HepG2 (cell line): Measurements from ENCODE around the gene SKIDA1. TPM values are rescaled to one million over a fixed set of nuclear protein-coding genes. Genes with fewer than 3 reads are reported as not detected.

Experiments used
- CENPX ChIP-seq: sonication (generic); formaldehyde crosslinking; IDR thresholded peaks from 2 replicates; pipeline ENCODE4 v1.9.0; 2021; ENCODE audit warnings: mild to moderate bottlenecking, missing genetic modification reagents, moderate library complexity
- FOXC1 ChIP-seq: sonication (generic); formaldehyde crosslinking; IDR thresholded peaks from 2 replicates; pipeline ENCODE4 v1.8.0; 2022; ENCODE audit warnings: mild to moderate bottlenecking, missing genetic modification reagents, borderline replicate concordance
- FOXM1 ChIP-seq: sonication (generic); formaldehyde crosslinking; IDR thresholded peaks from 2 replicates; pipeline ENCODE4 v1.5.0; 2020; ENCODE audit warnings: missing genetic modification reagents
- HNRNPLL ChIP-seq: fragments of 200-400 bp; formaldehyde crosslinking; IDR thresholded peaks from 2 replicates; pipeline ENCODE4 v1.6.1; 2017; ENCODE audit warnings: mild to moderate bottlenecking, low read depth, low read length; ENCODE audit not compliant: poor library complexity, severe bottlenecking
- JUND ChIP-seq: sonication (generic); formaldehyde crosslinking; IDR thresholded peaks from 2 replicates; pipeline ENCODE4 v1.8.0; 2022; ENCODE audit warnings: mild to moderate bottlenecking, missing genetic modification reagents
- MEIS1 ChIP-seq: sonication (generic); formaldehyde crosslinking; IDR thresholded peaks from 2 replicates; pipeline ENCODE4 v1.9.0; 2021; ENCODE audit warnings: mild to moderate bottlenecking, missing genetic modification reagents, moderate library complexity, borderline replicate concordance
- NCOR1 ChIP-seq: fragments of 200-600 bp; sonication (generic); IDR thresholded peaks from 2 replicates; pipeline ENCODE4 v1.7.0; 2017; ENCODE audit warnings: antibody characterized with exemption, low read length, borderline replicate concordance
- REXO4 ChIP-seq: sonication (generic); formaldehyde crosslinking; IDR thresholded peaks from 2 replicates; pipeline ENCODE4 v1.8.0; 2022; ENCODE audit warnings: missing genetic modification reagents, mild to moderate bottlenecking, borderline replicate concordance
- SP140L ChIP-seq: sonication (generic); formaldehyde crosslinking; IDR thresholded peaks from 2 replicates; pipeline ENCODE4 v1.4.0; 2020; ENCODE audit warnings: missing genetic modification reagents, borderline replicate concordance
- TOE1 ChIP-seq: sonication (generic); formaldehyde crosslinking; IDR thresholded peaks from 2 replicates; pipeline ENCODE4 v1.4.0; 2020; ENCODE audit warnings: mild to moderate bottlenecking, missing genetic modification reagents
- ZBTB21 ChIP-seq: sonication (generic); formaldehyde crosslinking; IDR thresholded peaks from 2 replicates; pipeline ENCODE4 v1.4.0; 2020; ENCODE audit warnings: missing genetic modification reagents
- ZFP82 ChIP-seq: sonication (generic); formaldehyde crosslinking; IDR thresholded peaks from 2 replicates; pipeline ENCODE4 v1.5.1; 2020; ENCODE audit warnings: mild to moderate bottlenecking, missing genetic modification reagents, borderline replicate concordance
- ZNF138 ChIP-seq: sonication (generic); formaldehyde crosslinking; IDR thresholded peaks from 2 replicates; pipeline ENCODE4 v1.5.0; 2020; ENCODE audit warnings: mild to moderate bottlenecking, low read depth, missing genetic modification reagents
- ZNF34 ChIP-seq: sonication (generic); formaldehyde crosslinking; IDR thresholded peaks from 2 replicates; pipeline ENCODE4 v1.4.0; 2020; ENCODE audit warnings: mild to moderate bottlenecking, missing genetic modification reagents, borderline replicate concordance
- ZNF496 ChIP-seq: sonication (generic); formaldehyde crosslinking; IDR thresholded peaks from 2 replicates; pipeline ENCODE4 v1.8.1; 2023; ENCODE audit warnings: mild to moderate bottlenecking, moderate library complexity, missing genetic modification reagents; ENCODE audit not compliant: insufficient replicate concordance
- ZNF556 ChIP-seq: sonication (generic); formaldehyde crosslinking; IDR thresholded peaks from 2 replicates; pipeline ENCODE4 v1.4.0; 2020; ENCODE audit warnings: mild to moderate bottlenecking, missing genetic modification reagents, borderline replicate concordance
- ZNF644 ChIP-seq: IDR thresholded peaks from 2 replicates; pipeline ENCODE4 v1.6.1; 2016; ENCODE audit warnings: low read depth
- ZZZ3 ChIP-seq: sonication (generic); formaldehyde crosslinking; IDR thresholded peaks from 2 replicates; pipeline ENCODE4 v1.4.0; 2020; ENCODE audit warnings: missing genetic modification reagents, mild to moderate bottlenecking, borderline replicate concordance
- polyA plus RNA-seq, 8 experiments: library from polyadenylated mRNA; depleted of rRNA in 3 of 8; stranded (reverse) in 7 of 8; unstranded in 1 of 8; fragments of >200 nt; fragmentation: Illumina TruSeq in 4 of 8; extraction: Trizol in 4 of 8; gene quantifications; 2 replicates each; pipeline versions ENCODE4 v1.2.1 to v1.2.3, GENCODE V29; 2011 to 2016; ENCODE audit warnings: low read depth in 4 of 8, missing spikeins in 1 of 8, mixed read lengths in 1 of 8; ENCODE audit not compliant: insufficient read depth in 1 of 8
- total RNA-seq, 5 experiments: library from RNA; depleted of rRNA; stranded (reverse); fragments of >200 nt; fragmentation: Illumina TruSeq; extraction: Trizol; gene quantifications; 2 replicates each; pipeline ENCODE4 v1.2.3, GENCODE V29; 2016; ENCODE audit warnings: low read depth in 1 of 5
- TF ChIP-seq, protein P1 (sequence below): sonication (generic); formaldehyde crosslinking; IDR thresholded peaks from 2 replicates; pipeline ENCODE4 v1.5.1; 2020; ENCODE audit warnings: missing genetic modification reagents, mild to moderate bottlenecking, borderline replicate concordance
- TF ChIP-seq, protein P2 (sequence below): sonication (generic); formaldehyde crosslinking; IDR thresholded peaks from 2 replicates; pipeline ENCODE4 v1.5.0; 2020; ENCODE audit warnings: mild to moderate bottlenecking, low read depth, missing genetic modification reagents, borderline replicate concordance
- TF ChIP-seq, protein P3 (sequence below): sonication (generic); formaldehyde crosslinking; conservative IDR thresholded peaks from 2 replicates; pipeline ENCODE4 v1.8.0; 2022; ENCODE audit warnings: missing genetic modification reagents

SKIDA1 gene
- total and polyA plus RNA-seq, 2 of the 13 experiments (the other 11 are each of a cell fraction or from before 2014, with no cell fraction given): 0.73 to 1.5 TPM

DNA sequence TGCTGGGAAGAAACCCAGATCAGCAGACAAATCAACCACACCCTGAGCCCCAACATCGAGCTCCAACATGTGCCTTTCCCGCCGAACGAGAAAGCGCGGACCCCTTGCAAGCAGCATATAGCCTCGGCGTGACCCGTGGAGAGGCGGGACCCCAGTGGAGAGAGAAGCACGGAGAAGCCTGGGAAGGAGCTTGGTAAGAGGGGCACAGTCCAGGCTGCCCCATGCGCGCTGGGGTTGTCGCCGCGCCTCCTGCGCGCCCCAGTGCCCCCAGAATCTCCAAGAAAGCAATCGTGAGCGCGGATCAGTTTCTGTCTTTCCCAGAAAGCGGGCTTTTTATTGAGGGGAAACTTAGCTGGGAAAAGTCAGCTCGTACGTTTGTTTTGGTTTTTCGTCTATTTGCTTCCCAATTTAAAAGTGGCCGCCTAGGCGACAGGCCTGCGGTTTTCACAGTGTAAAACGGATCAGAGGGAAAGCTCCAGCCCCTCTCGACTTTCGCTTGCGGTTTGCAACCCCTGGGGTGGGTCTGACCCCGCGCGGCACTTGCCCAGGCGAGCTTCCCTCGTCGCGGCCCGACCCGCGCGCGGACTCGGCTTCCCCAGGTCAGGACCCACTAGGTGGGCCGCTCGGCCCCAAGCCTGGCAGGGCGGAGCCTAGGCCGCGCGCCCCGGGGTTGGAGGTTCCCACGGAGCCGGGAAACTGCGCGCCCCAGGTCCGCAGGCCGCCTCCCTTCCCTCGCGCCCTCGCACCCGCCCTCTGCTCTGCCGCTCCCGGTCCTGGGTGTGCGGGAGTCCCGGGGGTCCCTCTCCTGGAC is 31.1 kb downstream of the SKIDA1 start (continued):
- TF ChIP-seq, protein P1, sequence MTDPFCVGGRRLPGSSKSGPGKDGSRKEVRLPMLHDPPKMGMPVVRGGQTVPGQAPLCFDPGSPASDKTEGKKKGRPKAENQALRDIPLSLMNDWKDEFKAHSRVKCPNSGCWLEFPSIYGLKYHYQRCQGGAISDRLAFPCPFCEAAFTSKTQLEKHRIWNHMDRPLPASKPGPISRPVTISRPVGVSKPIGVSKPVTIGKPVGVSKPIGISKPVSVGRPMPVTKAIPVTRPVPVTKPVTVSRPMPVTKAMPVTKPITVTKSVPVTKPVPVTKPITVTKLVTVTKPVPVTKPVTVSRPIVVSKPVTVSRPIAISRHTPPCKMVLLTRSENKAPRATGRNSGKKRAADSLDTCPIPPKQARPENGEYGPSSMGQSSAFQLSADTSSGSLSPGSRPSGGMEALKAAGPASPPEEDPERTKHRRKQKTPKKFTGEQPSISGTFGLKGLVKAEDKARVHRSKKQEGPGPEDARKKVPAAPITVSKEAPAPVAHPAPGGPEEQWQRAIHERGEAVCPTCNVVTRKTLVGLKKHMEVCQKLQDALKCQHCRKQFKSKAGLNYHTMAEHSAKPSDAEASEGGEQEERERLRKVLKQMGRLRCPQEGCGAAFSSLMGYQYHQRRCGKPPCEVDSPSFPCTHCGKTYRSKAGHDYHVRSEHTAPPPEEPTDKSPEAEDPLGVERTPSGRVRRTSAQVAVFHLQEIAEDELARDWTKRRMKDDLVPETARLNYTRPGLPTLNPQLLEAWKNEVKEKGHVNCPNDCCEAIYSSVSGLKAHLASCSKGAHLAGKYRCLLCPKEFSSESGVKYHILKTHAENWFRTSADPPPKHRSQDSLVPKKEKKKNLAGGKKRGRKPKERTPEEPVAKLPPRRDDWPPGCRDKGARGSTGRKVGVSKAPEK (CRISPR knock-in tag): no peak
- TF ChIP-seq NCOR1 (no peak), ZZZ3 (CRISPR knock-in tag) (no peak; the same call in 1 of the 2 replicates), ZNF138 (CRISPR knock-in tag) (no peak), ZBTB21 (CRISPR knock-in tag) (no peak), ZNF644 (CRISPR knock-in tag) (no peak), ZNF34 (CRISPR knock-in tag) (no peak), CENPX (CRISPR knock-in tag) (no peak), MEIS1 (no peak), REXO4 (CRISPR knock-in tag) (no peak), HNRNPLL (peak; percentile 73), SP140L (CRISPR knock-in tag) (no peak), ZNF496 (CRISPR knock-in tag) (no peak), FOXC1 (CRISPR knock-in tag) (no peak), ZFP82 (CRISPR knock-in tag) (0 out of 2 replicates have a peak, but pooled peaks have one; percentile 30), JUND (CRISPR knock-in tag) (no peak; the same call in 1 of the 2 replicates), TOE1 (CRISPR knock-in tag) (no peak), ZNF556 (CRISPR knock-in tag) (no peak), FOXM1 (CRISPR knock-in tag) (no peak)
- TF ChIP-seq, protein P2, sequence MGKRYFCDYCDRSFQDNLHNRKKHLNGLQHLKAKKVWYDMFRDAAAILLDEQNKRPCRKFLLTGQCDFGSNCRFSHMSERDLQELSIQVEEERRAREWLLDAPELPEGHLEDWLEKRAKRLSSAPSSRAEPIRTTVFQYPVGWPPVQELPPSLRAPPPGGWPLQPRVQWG (CRISPR knock-in tag): no peak
- TF ChIP-seq, protein P3, sequence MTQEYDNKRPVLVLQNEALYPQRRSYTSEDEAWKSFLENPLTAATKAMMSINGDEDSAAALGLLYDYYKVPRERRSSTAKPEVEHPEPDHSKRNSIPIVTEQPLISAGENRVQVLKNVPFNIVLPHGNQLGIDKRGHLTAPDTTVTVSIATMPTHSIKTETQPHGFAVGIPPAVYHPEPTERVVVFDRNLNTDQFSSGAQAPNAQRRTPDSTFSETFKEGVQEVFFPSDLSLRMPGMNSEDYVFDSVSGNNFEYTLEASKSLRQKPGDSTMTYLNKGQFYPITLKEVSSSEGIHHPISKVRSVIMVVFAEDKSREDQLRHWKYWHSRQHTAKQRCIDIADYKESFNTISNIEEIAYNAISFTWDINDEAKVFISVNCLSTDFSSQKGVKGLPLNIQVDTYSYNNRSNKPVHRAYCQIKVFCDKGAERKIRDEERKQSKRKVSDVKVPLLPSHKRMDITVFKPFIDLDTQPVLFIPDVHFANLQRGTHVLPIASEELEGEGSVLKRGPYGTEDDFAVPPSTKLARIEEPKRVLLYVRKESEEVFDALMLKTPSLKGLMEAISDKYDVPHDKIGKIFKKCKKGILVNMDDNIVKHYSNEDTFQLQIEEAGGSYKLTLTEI (CRISPR knock-in tag): no peak
